ENCODE results near the gene CYCS.

DNA sequence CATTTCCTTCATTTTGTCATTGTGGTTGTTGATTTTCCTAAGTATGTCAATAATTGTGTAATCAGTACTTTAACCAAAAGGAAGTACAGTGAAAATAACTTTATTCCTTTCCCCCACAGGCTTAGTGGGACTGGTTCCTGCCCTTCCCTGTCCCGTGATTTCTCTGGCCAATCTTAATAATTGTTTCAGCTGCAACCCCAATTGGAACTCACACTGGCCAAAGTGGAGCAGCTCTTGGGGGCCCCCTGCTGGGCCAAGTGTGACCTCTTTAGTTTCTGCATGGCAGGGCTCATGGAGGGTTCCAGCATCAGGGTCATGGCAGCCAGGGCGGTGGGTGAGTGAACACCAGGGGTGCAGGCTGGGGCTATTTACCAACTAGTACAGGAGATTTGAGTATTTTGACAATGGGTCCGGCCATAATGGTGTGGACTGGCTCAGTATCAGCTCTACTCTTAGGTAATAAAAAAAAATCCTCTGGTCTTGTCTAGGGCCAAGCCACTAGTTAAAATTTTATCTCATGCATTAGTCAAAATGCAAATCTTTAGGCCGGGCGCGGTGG is 31.7 kb downstream of the CYCS start:
- TF ChIP-seq, protein P1, sequence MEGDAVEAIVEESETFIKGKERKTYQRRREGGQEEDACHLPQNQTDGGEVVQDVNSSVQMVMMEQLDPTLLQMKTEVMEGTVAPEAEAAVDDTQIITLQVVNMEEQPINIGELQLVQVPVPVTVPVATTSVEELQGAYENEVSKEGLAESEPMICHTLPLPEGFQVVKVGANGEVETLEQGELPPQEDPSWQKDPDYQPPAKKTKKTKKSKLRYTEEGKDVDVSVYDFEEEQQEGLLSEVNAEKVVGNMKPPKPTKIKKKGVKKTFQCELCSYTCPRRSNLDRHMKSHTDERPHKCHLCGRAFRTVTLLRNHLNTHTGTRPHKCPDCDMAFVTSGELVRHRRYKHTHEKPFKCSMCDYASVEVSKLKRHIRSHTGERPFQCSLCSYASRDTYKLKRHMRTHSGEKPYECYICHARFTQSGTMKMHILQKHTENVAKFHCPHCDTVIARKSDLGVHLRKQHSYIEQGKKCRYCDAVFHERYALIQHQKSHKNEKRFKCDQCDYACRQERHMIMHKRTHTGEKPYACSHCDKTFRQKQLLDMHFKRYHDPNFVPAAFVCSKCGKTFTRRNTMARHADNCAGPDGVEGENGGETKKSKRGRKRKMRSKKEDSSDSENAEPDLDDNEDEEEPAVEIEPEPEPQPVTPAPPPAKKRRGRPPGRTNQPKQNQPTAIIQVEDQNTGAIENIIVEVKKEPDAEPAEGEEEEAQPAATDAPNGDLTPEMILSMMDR (IDR thresholded peaks at IDR 0.05) = peak; percentile 59 to 81 (median 68)
- no peak for TF ChIP-seq POLR2A (IDR thresholded peaks at IDR 0.05)

All from Peyer's patch (tissue), 4 donors.